K562 (cell line): ENCODE data around the gene TMEM41B. TPM values are rescaled to one million over a fixed set of nuclear protein-coding genes. Genes with fewer than 3 reads are reported as not detected.

Experiments used
- EP400 ChIP-seq: fragments of 450-650 bp; IDR thresholded peaks from 2 replicates; pipeline ENCODE4 v1.6.1; 2017; ENCODE audit warnings: antibody characterized with exemption, mild to moderate bottlenecking, moderate library complexity
- FOXM1 ChIP-seq, 2 experiments: fragments of 450-650 bp in 1 of 2; sonication (generic) in 1 of 2; formaldehyde crosslinking in 1 of 2; IDR thresholded peaks; 2 replicates each; pipeline versions ENCODE4 v1.6.1 to v1.9.0; 2017 to 2022; ENCODE audit warnings: low read depth in 2 of 2, mild to moderate bottlenecking in 2 of 2, missing genetic modification reagents in 1 of 2, moderate library complexity in 1 of 2
- HCFC1 ChIP-seq: IDR thresholded peaks from 2 replicates; pipeline ENCODE4 v1.6.1; 2012; ENCODE audit warnings: low read depth, low read length, improper control_type of control experiment
- OTX1 ChIP-seq: fragments of 450-650 bp; formaldehyde crosslinking; IDR thresholded peaks from 2 replicates; pipeline ENCODE4 v1.4.0; 2022; ENCODE audit warnings: mild to moderate bottlenecking
- PHB ChIP-seq: fragments of 250-450 bp; sonication (Bioruptor Pico); IDR thresholded peaks from 2 replicates; pipeline ENCODE4 v1.5.0; 2021
- TSC22D4 ChIP-seq: fragments of 450-650 bp; IDR thresholded peaks from 2 replicates; pipeline ENCODE4 v1.6.1; 2016; ENCODE audit warnings: missing genetic modification characterization, missing biosample characterization, control low read depth
- ZNF384 ChIP-seq: IDR thresholded peaks from 2 replicates; pipeline ENCODE4 v1.6.1; 2012; ENCODE audit warnings: low read depth, low read length, improper control_type of control experiment
- ZNF79 ChIP-seq: fragments of 250-450 bp; sonication (Bioruptor Pico); IDR thresholded peaks from 2 replicates; pipeline ENCODE4 v1.4.0; 2020; ENCODE audit warnings: low read depth, mild to moderate bottlenecking, moderate library complexity
- polyA plus RNA-seq, 8 experiments: library from polyadenylated mRNA; depleted of rRNA in 4 of 8; stranded (reverse) in 5 of 8; unstranded in 3 of 8; fragments of >200 nt; fragmentation: Nextera tagmentation in 2 of 8; fragmentation: Illumina TruSeq in 1 of 8; extraction: Ambion mirVana in 2 of 8; extraction: Trizol in 1 of 8; gene quantifications; 2 replicates each; pipeline versions ENCODE4 v1.2.1 to v1.2.3, GENCODE V29; 2011 to 2014; ENCODE audit warnings: inconsistent platforms in 1 of 8, missing spikeins in 1 of 8
- total RNA-seq, 7 experiments: library from RNA; depleted of rRNA in 6 of 7; stranded (reverse); fragments of >200 nt in 6 of 7; fragmentation: Illumina TruSeq in 2 of 7; extraction: Trizol in 2 of 7; gene quantifications; 2 replicates each; pipeline versions ENCODE4 v1.2.1 to v1.2.3, GENCODE V29; 2011 to 2021; ENCODE audit warnings: low replicate concordance in 1 of 7
- TF ChIP-seq, protein P1 (sequence below): fragments of 450-650 bp; IDR thresholded peaks from 2 replicates; pipeline ENCODE4 v1.6.1; 2016; ENCODE audit warnings: mild to moderate bottlenecking
- TF ChIP-seq, protein P2 (sequence below), 2 experiments: fragments of 450-650 bp in 1 of 2; sonication (generic) in 1 of 2; formaldehyde crosslinking in 1 of 2; IDR thresholded peaks; 2 replicates each; pipeline versions ENCODE4 v1.7.1 to v1.9.0; 2016 to 2022; ENCODE audit warnings: inconsistent platforms in 1 of 2, mild to moderate bottlenecking in 1 of 2, missing genetic modification reagents in 1 of 2
- TF ChIP-seq, protein P3 (sequence below): fragments of 450-650 bp; IDR thresholded peaks from 2 replicates; pipeline ENCODE4 v1.6.1; 2018; ENCODE audit warnings: mild to moderate bottlenecking, low read depth; ENCODE audit not compliant: partially characterized antibody
- TF ChIP-seq, protein P4 (sequence below): conservative IDR thresholded peaks from 2 replicates; pipeline ENCODE4 v1.6.1; 2011; ENCODE audit warnings: low read depth, mild to moderate bottlenecking, low read length; ENCODE audit not compliant: control insufficient read depth

Gene TMEM41B
- total and polyA plus RNA-seq, 9 of the 15 experiments (the other 6 are each of a cell fraction or from before 2014, with no cell fraction given) = 17.1 to 89.6 (median 48.7) TPM

DNA sequence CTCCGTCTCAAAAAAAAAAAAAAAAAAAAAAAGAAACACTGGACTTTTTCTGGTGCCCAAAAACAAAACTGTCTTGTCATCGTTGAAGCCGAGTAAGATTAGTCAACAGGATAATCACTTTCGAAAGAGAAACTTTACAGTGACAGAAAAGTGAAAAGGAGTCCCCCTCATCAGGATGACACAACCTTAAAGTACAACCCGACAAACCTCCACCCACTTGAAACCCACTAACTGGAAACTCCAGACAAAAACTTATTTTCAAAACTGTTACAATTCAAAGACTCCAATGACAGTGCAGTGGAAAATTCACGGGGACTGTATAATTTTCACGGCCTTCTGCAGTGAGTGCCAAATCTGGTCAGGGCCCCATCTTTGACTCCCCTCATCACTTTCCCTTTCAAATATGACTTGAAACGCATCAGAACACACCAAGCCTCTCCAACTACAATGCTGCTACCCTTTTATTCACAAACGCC is 50.5 kb downstream of the TMEM41B start (continued):
- TF ChIP-seq, protein P1, sequence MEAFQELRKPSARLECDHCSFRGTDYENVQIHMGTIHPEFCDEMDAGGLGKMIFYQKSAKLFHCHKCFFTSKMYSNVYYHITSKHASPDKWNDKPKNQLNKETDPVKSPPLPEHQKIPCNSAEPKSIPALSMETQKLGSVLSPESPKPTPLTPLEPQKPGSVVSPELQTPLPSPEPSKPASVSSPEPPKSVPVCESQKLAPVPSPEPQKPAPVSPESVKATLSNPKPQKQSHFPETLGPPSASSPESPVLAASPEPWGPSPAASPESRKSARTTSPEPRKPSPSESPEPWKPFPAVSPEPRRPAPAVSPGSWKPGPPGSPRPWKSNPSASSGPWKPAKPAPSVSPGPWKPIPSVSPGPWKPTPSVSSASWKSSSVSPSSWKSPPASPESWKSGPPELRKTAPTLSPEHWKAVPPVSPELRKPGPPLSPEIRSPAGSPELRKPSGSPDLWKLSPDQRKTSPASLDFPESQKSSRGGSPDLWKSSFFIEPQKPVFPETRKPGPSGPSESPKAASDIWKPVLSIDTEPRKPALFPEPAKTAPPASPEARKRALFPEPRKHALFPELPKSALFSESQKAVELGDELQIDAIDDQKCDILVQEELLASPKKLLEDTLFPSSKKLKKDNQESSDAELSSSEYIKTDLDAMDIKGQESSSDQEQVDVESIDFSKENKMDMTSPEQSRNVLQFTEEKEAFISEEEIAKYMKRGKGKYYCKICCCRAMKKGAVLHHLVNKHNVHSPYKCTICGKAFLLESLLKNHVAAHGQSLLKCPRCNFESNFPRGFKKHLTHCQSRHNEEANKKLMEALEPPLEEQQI = no peak
- TF ChIP-seq FOXM1 (IDR thresholded peaks at IDR 0.05; ENCODE audit: low read depth) = no peak
- TF ChIP-seq FOXM1 (CRISPR knock-in tag; IDR thresholded peaks at IDR 0.05; ENCODE audit: low read depth) = no peak
- TF ChIP-seq PHB (CRISPR knock-in tag) = no peak
- no peak for TF ChIP-seq ZNF79 (CRISPR knock-in tag)
- TF ChIP-seq, protein P2, sequence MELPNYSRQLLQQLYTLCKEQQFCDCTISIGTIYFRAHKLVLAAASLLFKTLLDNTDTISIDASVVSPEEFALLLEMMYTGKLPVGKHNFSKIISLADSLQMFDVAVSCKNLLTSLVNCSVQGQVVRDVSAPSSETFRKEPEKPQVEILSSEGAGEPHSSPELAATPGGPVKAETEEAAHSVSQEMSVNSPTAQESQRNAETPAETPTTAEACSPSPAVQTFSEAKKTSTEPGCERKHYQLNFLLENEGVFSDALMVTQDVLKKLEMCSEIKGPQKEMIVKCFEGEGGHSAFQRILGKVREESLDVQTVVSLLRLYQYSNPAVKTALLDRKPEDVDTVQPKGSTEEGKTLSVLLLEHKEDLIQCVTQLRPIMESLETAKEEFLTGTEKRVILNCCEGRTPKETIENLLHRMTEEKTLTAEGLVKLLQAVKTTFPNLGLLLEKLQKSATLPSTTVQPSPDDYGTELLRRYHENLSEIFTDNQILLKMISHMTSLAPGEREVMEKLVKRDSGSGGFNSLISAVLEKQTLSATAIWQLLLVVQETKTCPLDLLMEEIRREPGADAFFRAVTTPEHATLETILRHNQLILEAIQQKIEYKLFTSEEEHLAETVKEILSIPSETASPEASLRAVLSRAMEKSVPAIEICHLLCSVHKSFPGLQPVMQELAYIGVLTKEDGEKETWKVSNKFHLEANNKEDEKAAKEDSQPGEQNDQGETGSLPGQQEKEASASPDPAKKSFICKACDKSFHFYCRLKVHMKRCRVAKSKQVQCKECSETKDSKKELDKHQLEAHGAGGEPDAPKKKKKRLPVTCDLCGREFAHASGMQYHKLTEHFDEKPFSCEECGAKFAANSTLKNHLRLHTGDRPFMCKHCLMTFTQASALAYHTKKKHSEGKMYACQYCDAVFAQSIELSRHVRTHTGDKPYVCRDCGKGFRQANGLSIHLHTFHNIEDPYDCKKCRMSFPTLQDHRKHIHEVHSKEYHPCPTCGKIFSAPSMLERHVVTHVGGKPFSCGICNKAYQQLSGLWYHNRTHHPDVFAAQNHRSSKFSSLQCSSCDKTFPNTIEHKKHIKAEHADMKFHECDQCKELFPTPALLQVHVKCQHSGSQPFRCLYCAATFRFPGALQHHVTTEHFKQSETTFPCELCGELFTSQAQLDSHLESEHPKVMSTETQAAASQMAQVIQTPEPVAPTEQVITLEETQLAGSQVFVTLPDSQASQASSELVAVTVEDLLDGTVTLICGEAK (IDR thresholded peaks at IDR 0.05) = no peak
- TF ChIP-seq, protein P2 (CRISPR knock-in tag; IDR thresholded peaks at IDR 0.05) = no peak
- TF ChIP-seq OTX1 (CRISPR knock-in tag) = no peak
- peak; percentile 25; the same call in 1 of the 2 replicates for TF ChIP-seq EP400
- TF ChIP-seq TSC22D4 (tag) = no peak
- TF ChIP-seq, protein P3, sequence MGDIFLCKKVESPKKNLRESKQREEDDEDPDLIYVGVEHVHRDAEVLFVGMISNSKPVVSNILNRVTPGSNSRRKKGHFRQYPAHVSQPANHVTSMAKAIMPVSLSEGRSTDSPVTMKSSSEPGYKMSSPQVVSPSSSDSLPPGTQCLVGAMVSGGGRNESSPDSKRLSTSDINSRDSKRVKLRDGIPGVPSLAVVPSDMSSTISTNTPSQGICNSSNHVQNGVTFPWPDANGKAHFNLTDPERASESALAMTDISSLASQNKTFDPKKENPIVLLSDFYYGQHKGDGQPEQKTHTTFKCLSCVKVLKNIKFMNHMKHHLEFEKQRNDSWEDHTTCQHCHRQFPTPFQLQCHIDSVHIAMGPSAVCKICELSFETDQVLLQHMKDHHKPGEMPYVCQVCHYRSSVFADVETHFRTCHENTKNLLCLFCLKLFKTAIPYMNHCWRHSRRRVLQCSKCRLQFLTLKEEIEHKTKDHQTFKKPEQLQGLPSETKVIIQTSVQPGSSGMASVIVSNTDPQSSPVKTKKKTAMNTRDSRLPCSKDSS = no peak
- no peak for TF ChIP-seq HCFC1
- TF ChIP-seq, protein P4, sequence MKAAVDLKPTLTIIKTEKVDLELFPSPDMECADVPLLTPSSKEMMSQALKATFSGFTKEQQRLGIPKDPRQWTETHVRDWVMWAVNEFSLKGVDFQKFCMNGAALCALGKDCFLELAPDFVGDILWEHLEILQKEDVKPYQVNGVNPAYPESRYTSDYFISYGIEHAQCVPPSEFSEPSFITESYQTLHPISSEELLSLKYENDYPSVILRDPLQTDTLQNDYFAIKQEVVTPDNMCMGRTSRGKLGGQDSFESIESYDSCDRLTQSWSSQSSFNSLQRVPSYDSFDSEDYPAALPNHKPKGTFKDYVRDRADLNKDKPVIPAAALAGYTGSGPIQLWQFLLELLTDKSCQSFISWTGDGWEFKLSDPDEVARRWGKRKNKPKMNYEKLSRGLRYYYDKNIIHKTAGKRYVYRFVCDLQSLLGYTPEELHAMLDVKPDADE = no peak
- TF ChIP-seq ZNF384 = peak; percentile 79
